Adrenal gland (tissue), 12 donors: ENCODE results near the gene TRIAP1. TPM values are rescaled to one million over a fixed set of nuclear protein-coding genes. Genes with fewer than 3 reads are reported as not detected.
A peak's percentile ranks its signal among the peaks of the same experiment; 100 is the strongest.

Experiments used
- DNase-seq, 7 donors: peaks; one replicate each; pipeline ENCODE4 v3.0.0-alpha.2; 2019 to 2020
- H3K27ac ChIP-seq, 5 donors: fragments of 200-600 bp; sonication (generic) in 4 of 5; 1 replicate in 3 of 5; 2 replicates in 2 of 5; pipeline versions ENCODE4 v1.5.1 to v1.8.0; 2016 to 2020; ENCODE audit warnings: mild to moderate bottlenecking in 1 of 5
- H3K27me3 ChIP-seq: fragments of 200-600 bp; 2 replicates; pipeline ENCODE4 v1.8.0; 2021
- H3K36me3 ChIP-seq, 2 donors: fragments of 200-600 bp; replicated peaks in 1 of 2; 1 replicate in 1 of 2; 2 replicates in 1 of 2; pipeline versions ENCODE4 v1.5.1 to v1.8.0; 2018 to 2022
- H3K4me1 ChIP-seq, 2 donors: fragments of 200-600 bp; replicated peaks in 1 of 2; 1 replicate in 1 of 2; 2 replicates in 1 of 2; pipeline versions ENCODE4 v1.5.1 to v1.8.0; 2018 to 2021
- H3K4me3 ChIP-seq, 4 donors: fragments of 200-600 bp; sonication (generic) in 3 of 4; one replicate each; pipeline ENCODE4 v1.5.1; 2016 to 2018
- H3K9me3 ChIP-seq, 3 donors: fragments of 200-600 bp; sonication (generic) in 1 of 3; replicated peaks in 1 of 3; 1 replicate in 2 of 3; 2 replicates in 1 of 3; pipeline versions ENCODE4 v1.5.1 to v1.8.0; 2016 to 2021
- CTCF ChIP-seq, 6 experiments: fragments of 450-650 bp in 4 of 6; fragments of 200-600 bp in 2 of 6; sonication (generic) in 1 of 6; IDR thresholded peaks; 1 replicate in 5 of 6; 2 replicates in 1 of 6; pipeline versions ENCODE4 v1.5.1 to v1.8.0; 2016 to 2021; ENCODE audit warnings: antibody characterized with exemption in 6 of 6, mild to moderate bottlenecking in 2 of 6, moderate library complexity in 1 of 6
- POLR2A ChIP-seq, 2 donors: fragments of 450-650 bp; IDR thresholded peaks; one replicate each; pipeline ENCODE4 v1.6.1; 2017; ENCODE audit warnings: antibody characterized with exemption in 2 of 2, mild to moderate bottlenecking in 2 of 2, moderate library complexity in 1 of 2
- WGBS, 4 donors: extraction: QIAGEN DNeasy Blood & Tissue Kit in 2 of 4; methylation state at CpG; one replicate each; pipeline versions ENCODE4 v1.1.5 to v1.1.7; 2013 to 2017; 5-methylcytosine and 5-hydroxymethylcytosine counted together
- intact Hi-C, 2 donors: fragments of 100-400 bp; cut with DNase I; formaldehyde crosslinking; loops; one replicate each; pipeline versions ENCODE4 v1.14.1 to v1.15.0; 2022 to 2023
- polyA plus RNA-seq, 3 donors: library from polyadenylated mRNA; stranded (reverse); fragments of 200-250 nt in 2 of 3; fragments of 350-450 nt in 1 of 3; fragmentation: Illumina TruSeq in 1 of 3; extraction: RNeasy Lipid Tissue Mini Kit (QIAGEN cat#74804) in 1 of 3; gene quantifications; one replicate each; pipeline ENCODE4 v1.2.3, GENCODE V29; 2013 to 2014
- total RNA-seq, 9 donors: library from RNA; depleted of rRNA in 4 of 9; stranded (reverse); fragments of >200 nt in 4 of 9; fragments of 120-200 nt in 1 of 9; fragmentation: NEBNext Ultra II Directional in 1 of 9; extraction: Animal tissue kit (Norgen Biotek cat#: 25700) in 1 of 9; gene quantifications; one replicate each; pipeline versions ENCODE4 v1.1.0 to v1.2.4, GENCODE V29; 2013 to 2023
- donor health status: healthy with polysubstance abuse.
- donor health status: Bipolar disorder and iron deficiency.
- donor health status: DM: yes; HTN: yes; CAD: no.
- donor health status: DM: no; HTN: no; CAD: no.
- donor health status: DM: no; HTN: no; CAD: no.
- donor health status: DM: yes; HTN: yes; CAD: no.

Gene TRIAP1
- total and polyA plus RNA-seq, 12 donors: 8.2 to 53.5 (median 19.9) TPM

DNA sequence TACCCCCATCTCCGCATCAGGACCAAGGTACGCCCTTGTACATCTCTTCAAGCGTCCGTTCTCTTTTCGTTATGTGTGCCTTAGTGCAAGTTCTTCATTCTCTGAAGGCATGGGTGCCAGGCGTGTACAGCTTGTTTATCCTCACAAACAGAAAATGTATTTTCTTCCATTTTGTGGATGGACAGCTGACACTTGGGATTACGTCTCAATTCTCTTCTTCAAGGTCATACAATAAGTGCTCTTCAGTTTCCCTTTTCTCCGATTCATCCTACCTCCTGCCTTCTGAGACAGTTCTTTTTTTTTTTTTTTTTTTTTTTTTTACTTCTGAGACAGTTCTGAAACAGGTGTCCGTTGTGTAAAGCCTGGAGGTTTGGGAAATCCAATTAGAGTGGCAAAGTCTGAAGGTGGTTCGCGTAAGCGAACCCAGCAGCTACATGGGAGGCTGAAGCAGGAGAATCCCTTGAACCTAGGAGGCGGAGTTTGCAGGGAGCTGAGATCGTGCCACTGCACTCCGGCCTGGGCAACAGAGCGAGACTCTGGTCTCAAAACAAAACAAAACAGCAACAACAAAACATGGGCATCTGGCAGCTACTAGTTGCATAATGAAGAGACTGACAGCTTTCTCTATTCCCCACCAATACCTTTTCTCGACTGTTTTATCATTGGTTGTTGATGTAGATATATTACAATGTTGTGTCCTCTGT lies 7.5 kb downstream of the TRIAP1 start:
- intact Hi-C loops: no loop called here
- no peak for TF ChIP-seq CTCF (IDR thresholded peaks at IDR 0.05)
- TF ChIP-seq POLR2A (IDR thresholded peaks at IDR 0.05): no peak
- no peak for DNase-seq
- Histone ChIP-seq H3K36me3 (peaks cover 0 to 34% of the 10 kb centered on the region in 2 donors), H3K27ac (peak overlapping the region; percentile 20 to 90 (median 63)), H3K4me3 (peak overlapping the region; percentile 74 to 90 (median 82)), H3K4me1 (peaks cover 13 to 18% of the 10 kb centered on the region in 2 donors), H3K9me3 (no peaks in the 10 kb centered on the region), H3K27me3 (no peaks in the 10 kb centered on the region)
- 29 to 44% (median 34%) methylated on average over 17 of the region's 17 CpGs for WGBS, 4 donors

DNA sequence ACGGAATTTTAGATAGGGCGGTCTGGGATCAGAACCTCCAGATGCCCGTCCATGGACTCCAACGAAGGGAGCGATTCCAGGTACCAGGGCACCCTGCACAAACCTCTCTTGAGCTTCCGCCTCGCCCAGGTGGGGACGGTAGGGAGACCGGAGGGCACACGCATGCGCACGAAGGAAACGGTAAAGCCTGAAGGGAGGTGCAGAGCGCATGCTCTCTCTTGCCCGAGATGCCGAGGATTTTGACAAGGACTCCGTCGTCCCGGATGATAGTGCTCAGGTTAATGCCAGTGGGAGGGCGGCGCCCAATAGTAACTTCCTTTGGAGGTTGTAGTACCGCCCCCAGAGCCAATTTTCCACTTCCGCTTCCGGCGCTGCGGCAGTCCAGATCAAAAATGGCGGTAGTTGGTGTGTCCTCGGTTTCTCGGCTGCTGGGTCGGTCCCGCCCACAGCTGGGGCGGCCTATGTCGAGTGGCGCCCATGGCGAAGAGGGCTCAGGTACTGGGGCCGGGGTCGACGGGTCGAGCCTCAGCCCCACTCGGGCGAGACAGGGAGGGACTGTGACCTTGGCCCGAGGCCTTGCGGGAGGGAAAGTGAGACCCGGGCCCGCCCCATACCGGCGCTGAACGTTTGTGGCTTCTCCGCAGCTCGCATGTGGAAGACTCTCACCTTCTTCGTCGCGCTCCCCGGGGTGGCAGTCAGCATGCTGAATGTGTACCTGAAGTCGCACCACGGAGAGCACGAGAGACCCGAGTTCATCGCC lies 8.3 kb downstream of the TRIAP1 start, which contains the start of gene COX6A1:
Gene COX6A1, plus strand, starts transcription at position 379 of the 760 bp plus-strand sequence. Its CDS starts 14 bp downstream, at position 393.
- Histone ChIP-seq H3K27ac (peak within 1 kb of the TSS; percentile 20 to 90 (median 63)), H3K4me1 (peaks cover 13 to 18% of the 10 kb centered on the region in 2 donors), H3K4me3 (peak within 1 kb of the TSS; percentile 74 to 90 (median 82)), H3K9me3 (no peaks in the 10 kb centered on the region), H3K36me3 (peaks cover 0 to 27% of the 10 kb centered on the region in 2 donors), H3K27me3 (no peaks in the 10 kb centered on the region)
- WGBS, 4 donors: 0 to 1% (median 0%) methylated on average over 17 to 59 of the region's 59 CpGs
- intact Hi-C loops: no loop called here
- peak; percentile 93 to 99 (median 98) for DNase-seq
- TF ChIP-seq POLR2A (IDR thresholded peaks at IDR 0.05): peak in 1 of 2 donors; percentile 58
- peak in 2 of 6 experiments; percentile 2 to 10 for TF ChIP-seq CTCF (IDR thresholded peaks at IDR 0.05)

DNA sequence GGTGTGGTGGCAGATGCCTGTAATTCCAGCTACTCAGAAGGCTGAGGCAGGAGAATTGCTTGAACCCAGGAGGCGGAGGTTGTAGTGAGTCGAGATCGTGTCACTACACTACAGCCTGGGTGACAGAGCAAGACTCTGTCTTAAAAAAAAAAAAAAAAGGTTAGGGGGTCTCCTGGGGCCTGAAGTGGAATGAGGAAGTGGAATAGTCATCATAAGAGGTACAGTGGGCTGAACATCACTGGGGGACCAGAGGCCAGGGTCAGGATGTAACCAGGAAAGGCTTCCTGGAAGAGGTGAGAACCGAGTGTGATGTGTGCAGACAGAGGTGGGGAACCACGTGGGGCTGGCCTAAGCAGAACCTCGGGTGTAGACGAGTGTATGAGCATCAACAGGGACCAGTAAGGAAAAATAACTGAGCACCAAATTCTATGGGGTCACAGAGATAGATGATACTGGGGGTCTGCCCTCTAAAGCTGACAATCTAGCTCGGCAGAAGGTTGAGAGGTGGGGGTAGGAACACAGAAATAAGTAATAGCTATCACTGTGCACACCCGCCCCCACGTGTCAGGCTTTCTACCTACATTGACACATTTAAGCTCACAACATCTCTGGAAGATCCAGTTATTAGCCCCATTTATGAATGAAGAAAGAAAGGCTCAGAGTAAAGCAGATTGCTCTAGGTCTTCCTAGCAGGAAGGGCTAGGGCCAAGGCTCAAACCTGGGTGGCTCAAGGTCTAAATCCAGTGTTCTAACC lies 13.2 kb downstream of the TRIAP1 start:
- no peaks in the 10 kb centered on the region for H3K27me3 ChIP-seq
- H3K27ac ChIP-seq: no peak overlapping the region
- H3K9me3 ChIP-seq: no peaks in the 10 kb centered on the region
- H3K4me1 ChIP-seq: peaks cover 0 to 4% of the 10 kb centered on the region in 2 donors
- intact Hi-C loops: no loop called here
- no peak for DNase-seq
- 53 to 61% (median 57%) methylated on average over 10 of the region's 10 CpGs for WGBS, 4 donors
- H3K4me3 ChIP-seq: no peak overlapping the region
- TF ChIP-seq CTCF (IDR thresholded peaks at IDR 0.05): no peak
- no peak for TF ChIP-seq POLR2A (IDR thresholded peaks at IDR 0.05)
- H3K36me3 ChIP-seq: no peaks in the 10 kb centered on the region

- no peak for DNase-seq
- TF ChIP-seq CTCF (IDR thresholded peaks at IDR 0.05): no peak
- no peak for TF ChIP-seq POLR2A (IDR thresholded peaks at IDR 0.05)
- Histone ChIP-seq H3K4me1 (no peaks in the 10 kb centered on the region), H3K27me3 (no peaks in the 10 kb centered on the region), H3K27ac (no peak overlapping the region), H3K4me3 (no peak overlapping the region), H3K9me3 (no peaks in the 10 kb centered on the region), H3K36me3 (no peaks in the 10 kb centered on the region)
- 65 to 77% (median 72%) methylated on average over 7 of the region's 7 CpGs for WGBS, 4 donors
- intact Hi-C loops: no loop called here
Measured at GRCh38 chr12:120429368-120429767, 16.8 kb downstream of the TRIAP1 start.
